ENCODE results near the gene USP22.

USP22 gene

DNA sequence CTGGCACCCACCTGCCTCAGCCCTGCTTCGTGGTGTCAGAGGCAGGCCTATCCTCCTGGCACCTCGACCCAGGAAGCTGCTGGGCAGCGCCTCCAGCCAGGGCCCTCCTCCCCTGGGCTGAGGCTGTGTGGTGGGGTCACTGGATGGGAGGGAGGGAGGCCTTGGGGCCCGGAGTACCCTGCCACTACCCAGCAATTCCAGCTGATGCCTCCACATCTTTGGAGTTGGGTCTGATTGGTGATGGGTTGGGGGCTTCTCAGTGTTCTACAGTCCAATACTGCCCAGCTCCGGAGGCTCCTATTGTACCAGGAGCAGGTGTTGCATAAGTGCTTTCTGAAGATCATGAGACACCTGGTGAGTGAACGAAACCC lies 48.0 kb downstream of the USP22 start:
- TF ChIP-seq, protein P1, sequence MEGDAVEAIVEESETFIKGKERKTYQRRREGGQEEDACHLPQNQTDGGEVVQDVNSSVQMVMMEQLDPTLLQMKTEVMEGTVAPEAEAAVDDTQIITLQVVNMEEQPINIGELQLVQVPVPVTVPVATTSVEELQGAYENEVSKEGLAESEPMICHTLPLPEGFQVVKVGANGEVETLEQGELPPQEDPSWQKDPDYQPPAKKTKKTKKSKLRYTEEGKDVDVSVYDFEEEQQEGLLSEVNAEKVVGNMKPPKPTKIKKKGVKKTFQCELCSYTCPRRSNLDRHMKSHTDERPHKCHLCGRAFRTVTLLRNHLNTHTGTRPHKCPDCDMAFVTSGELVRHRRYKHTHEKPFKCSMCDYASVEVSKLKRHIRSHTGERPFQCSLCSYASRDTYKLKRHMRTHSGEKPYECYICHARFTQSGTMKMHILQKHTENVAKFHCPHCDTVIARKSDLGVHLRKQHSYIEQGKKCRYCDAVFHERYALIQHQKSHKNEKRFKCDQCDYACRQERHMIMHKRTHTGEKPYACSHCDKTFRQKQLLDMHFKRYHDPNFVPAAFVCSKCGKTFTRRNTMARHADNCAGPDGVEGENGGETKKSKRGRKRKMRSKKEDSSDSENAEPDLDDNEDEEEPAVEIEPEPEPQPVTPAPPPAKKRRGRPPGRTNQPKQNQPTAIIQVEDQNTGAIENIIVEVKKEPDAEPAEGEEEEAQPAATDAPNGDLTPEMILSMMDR (IDR thresholded peaks at IDR 0.05; ENCODE audit: low read depth, low read length, missing control alignments): no peak
- in situ Hi-C loops (cut with HindIII; ENCODE audit: low sequenced_read_pairs): no loop called here
- DNase-seq (ENCODE audit: low read depth): no peak
- no peak overlapping the region for H3K4me3 ChIP-seq (ENCODE audit: low read depth, low read length)

DNA sequence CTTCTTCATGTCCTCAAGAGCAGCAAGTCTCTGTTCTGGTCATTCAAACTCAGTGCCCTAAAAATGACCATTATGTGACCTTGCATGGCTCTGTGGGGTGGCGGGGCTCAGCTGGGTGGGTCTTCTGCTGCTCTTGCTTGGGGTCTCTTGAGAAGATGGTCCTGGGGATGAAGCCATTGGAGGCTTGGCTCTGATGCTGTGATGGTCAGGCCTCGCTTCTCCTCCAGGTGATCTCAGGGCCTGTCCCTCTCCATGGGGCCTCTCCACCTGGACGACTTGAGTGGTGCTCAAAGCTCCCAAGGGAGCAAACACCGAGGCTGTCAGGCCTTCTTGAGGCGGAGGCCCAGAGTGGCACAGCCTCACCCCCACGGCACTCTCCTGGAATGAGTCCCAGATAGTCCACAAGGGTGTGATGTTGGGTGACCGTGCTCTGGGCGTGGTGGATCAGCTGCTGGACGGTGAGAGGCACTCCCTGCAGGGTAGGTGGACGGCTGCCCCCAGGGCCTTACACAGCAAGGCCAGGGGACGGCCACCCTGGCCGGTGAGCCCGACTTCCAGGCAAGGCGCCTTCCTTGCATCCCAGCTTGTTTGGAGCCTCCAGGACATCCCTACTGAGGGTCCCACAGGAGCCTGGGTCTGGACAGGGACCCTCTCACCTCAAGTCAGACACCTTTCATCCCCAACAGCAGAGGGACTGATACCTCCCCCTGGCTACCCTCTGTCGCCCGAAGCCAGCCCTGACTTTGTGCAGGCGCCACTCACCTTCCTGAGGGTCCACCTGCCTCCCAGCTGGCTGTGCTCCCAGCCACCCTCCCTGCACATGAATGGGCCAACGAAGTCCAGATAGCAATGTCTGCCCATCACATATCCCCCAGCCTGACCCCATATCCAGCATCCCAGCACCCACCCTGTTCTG lies 48.7 kb downstream of the USP22 start:
- DNase-seq (ENCODE audit: low read depth): no peak
- no peak overlapping the region for H3K4me3 ChIP-seq (ENCODE audit: low read depth, low read length)
- in situ Hi-C loops (cut with HindIII; ENCODE audit: low sequenced_read_pairs): no loop called here
- TF ChIP-seq, protein P1 (IDR thresholded peaks at IDR 0.05; ENCODE audit: low read depth, low read length, missing control alignments): no peak

DNA sequence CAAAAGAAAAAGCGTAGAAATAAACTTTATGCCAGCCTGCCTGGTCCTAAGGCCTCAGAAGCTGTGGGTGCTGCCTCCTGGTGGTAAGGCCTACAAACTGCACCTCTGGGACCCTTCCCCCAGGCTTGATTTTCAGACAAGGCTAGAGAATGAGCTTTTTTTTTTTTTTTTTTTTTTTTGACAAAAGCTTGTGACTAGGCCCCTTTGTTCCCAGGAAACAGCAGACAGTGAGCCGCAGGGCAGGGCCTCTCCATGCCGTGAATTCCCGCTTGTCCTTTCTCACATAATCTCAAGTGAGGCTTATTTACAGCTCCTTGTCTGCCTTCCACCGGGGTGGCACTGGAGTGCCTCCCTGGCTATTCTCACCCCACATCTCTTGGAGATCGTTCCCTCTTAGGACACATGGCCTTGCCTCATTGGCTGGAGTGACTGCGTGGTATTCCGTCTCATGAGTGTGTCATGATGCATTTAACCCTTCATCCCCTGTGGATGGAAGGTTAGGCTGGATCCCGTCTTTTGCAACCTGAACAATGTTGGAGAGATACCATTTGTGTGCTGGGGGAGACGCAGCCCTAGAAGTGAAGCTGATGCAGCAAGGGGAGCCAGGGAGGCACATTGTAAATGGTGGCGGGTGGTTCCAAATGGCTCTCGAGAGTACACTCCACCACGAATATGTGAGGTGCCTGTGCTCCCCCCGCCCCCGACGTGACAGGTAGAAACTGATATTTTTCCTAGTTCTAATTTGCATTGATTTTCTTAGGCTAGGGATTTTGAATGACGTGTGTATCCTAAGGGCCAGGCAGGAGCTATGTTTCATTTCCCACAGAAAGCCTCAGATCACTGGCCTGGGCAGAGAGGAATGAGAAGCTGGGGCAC lies 49.6 kb downstream of the USP22 start:
- in situ Hi-C loops (cut with HindIII; ENCODE audit: low sequenced_read_pairs): no loop called here
- peak; percentile 65 for DNase-seq (ENCODE audit: low read depth)

DNA sequence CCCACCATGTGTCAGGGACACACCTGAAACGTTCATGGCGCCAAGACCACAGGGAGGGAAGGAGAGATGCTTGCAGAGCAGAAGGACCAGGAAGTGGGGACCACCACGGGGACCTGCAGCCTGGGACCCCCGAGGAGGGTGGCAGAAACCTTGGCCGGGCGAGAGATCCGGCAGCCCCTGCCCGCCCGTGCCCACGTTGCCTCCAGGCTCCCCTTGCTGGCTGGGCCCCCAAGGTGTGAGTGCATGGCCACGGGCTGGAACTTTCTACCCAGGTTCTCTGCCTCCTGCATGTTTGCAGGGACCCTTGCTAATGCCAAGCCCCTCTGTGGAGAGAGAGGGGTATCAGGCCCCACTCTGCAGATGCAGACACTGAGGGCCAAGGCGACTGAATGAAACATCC lies 50.4 kb downstream of the USP22 start:
- H3K4me3 ChIP-seq (ENCODE audit: low read depth, low read length): no peak overlapping the region
- no peak for DNase-seq (ENCODE audit: low read depth)
- TF ChIP-seq, protein P1 (IDR thresholded peaks at IDR 0.05; ENCODE audit: low read depth, low read length, missing control alignments): no peak
- in situ Hi-C loops (cut with HindIII; ENCODE audit: low sequenced_read_pairs): no loop called here

More for the DNA sequence above, 49.6 kb downstream of the USP22 start:
- no peak overlapping the region for H3K4me3 ChIP-seq (ENCODE audit: low read depth, low read length)
- TF ChIP-seq, protein P1 (IDR thresholded peaks at IDR 0.05; ENCODE audit: low read depth, low read length, missing control alignments): peak; percentile 97

DNA sequence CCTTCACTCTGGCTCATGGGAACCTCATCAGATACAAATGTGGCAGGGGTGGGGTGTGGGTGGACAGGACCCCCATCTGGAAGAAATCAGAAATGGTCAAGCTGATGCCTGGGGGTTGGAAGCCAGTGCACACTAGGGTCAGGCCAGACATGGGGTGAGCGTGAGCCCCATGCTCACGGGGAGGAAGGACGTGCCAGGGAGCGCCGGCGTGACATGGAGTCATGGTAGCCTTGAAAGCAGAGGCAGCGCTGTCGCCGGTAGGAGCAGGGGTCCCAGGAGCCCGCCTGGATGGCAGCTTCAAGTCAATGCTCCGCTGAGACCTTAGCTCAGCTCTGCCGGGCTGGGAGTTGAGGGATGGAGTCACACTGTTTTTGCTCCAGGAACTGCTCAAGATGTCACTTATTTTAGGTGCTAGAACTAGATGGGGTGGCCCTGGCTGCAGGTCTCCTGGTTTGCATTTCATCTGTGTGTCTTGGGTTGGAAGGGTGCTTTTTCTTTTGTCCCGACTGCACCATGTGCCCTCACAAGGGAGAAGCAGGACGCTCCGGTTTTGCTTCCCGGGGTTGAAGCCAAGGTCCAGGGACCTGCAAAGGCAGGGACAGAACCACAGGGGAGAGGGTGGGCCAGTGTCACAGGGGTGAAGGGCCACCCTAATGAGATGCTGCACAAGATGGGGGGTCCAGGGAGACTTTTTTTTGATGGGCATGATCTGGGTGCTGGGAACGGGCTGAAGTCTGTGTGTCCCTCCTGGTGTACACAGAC lies 51.4 kb downstream of the USP22 start:
- in situ Hi-C loops (cut with HindIII; ENCODE audit: low sequenced_read_pairs): no loop called here
- no peak overlapping the region for H3K4me3 ChIP-seq (ENCODE audit: low read depth, low read length)
- DNase-seq (ENCODE audit: low read depth): no peak

More for the DNA sequence above, 51.4 kb downstream of the USP22 start:
- TF ChIP-seq, protein P1 (IDR thresholded peaks at IDR 0.05; ENCODE audit: low read depth, low read length, missing control alignments): no peak

Data from astrocyte of the cerebellum (primary cell).